ENCODE data around the gene CUL1. TPM values are rescaled to one million over a fixed set of nuclear protein-coding genes. Genes with fewer than 3 reads are reported as not detected.

Gene CUL1
- total RNA-seq, 1 donor, result 61.7 TPM

- TF ChIP-seq CTCF (IDR thresholded peaks at IDR 0.05; ENCODE audit: insufficient read depth, low read depth, low read length), result no peak
- H3K4me3 ChIP-seq (ENCODE audit: low read depth, low read length), result no peak overlapping the region
- DNase-seq (ENCODE audit: low read depth), result no peak
These were observed 16.3 kb downstream of the CUL1 start for GRCh38 chr7:148715027-148715426.

GRCh38 chr7:148717266-148717793 is 18.6 kb downstream of the CUL1 start:
- no peak overlapping the region for H3K4me3 ChIP-seq (ENCODE audit: low read depth, low read length)
- DNase-seq (ENCODE audit: low read depth), result no peak
- no peak for TF ChIP-seq CTCF (IDR thresholded peaks at IDR 0.05; ENCODE audit: insufficient read depth, low read depth, low read length)

DNA sequence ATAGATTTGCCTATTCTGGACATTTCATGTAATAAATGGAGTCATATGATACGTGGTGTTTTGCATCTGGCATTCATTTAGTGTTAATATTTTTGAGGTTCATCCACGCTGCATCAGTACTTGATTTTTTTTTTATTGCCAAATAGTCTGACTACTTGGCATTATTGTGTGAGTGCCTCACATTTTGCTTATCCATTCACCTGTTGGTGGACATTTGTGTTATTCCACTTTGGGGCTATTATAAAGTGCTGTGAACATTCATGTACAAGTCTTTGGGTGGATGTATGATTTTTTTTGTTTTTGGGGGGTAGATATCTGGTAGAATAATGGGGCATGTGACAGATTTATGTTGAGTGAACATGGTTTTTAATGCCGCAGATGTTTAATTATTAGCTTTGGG is 19.7 kb downstream of the CUL1 start:
- no peak for DNase-seq (ENCODE audit: low read depth)
- TF ChIP-seq CTCF (IDR thresholded peaks at IDR 0.05; ENCODE audit: insufficient read depth, low read depth, low read length), result no peak
- no peak overlapping the region for H3K4me3 ChIP-seq (ENCODE audit: low read depth, low read length)

DNA sequence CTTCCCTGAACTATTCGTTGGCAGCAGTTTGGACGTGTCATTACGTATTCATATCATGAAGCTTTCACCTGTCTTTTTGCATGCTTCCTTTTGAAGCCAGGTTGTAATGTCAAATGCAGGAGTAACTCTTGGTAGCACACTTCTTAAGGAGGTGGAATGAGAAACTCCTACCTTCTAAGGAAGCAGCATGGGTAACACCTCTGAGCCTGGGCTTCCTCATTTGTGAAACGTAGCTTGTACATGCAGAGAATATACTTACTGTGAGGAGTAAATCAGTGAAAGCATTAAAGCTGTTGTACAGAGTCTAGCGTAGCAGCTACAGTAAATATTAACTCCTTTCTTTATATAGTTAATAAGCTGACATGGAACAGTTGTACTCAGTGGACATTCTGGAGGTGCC is 21.1 kb downstream of the CUL1 start:
- DNase-seq (ENCODE audit: low read depth), result no peak
- no peak overlapping the region for H3K4me3 ChIP-seq (ENCODE audit: low read depth, low read length)
- no peak for TF ChIP-seq CTCF (IDR thresholded peaks at IDR 0.05; ENCODE audit: insufficient read depth, low read depth, low read length)

DNA sequence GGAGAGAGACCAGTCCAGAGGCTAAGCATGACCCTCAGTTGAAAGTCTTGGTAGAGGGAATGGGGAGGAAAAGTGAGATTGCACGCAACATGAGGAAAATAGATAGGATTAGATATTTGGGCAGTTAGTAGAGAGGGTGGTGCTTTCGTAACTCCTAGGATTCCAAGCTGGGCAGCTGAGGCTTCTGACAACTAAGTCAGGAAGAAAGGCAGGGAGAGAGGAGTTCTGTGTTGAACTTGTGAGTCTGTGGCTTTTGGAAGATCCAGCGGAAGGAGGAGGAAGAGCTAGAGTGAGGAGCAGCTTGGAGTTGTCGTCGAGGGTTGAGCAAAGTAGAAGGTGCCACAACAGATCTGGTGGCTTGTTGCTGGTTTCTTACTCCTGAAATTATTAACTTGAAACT is 21.8 kb downstream of the CUL1 start:
- H3K4me3 ChIP-seq (ENCODE audit: low read depth, low read length), result no peak overlapping the region
- DNase-seq (ENCODE audit: low read depth), result peak; percentile 59
- no peak for TF ChIP-seq CTCF (IDR thresholded peaks at IDR 0.05; ENCODE audit: insufficient read depth, low read depth, low read length)

DNA sequence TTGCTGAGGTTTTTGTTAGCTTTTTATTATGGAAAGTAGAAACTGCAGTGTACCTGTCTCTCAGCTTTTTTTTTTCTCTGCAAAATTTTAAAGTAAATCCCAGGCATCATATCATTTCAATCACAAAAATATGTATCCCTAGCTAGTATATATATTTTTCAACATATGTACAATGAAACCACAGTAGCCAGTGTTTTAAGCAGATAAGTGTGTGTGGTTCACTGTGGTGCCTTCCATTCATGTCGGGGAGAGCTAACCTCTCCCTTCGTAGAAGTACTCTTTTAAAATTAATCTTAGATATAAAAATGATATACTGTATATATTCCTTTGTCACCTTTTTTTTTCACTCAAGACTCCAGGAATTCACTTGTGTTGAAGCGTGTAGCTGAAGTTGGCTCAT is 22.7 kb downstream of the CUL1 start:
- no peak for TF ChIP-seq CTCF (IDR thresholded peaks at IDR 0.05; ENCODE audit: insufficient read depth, low read depth, low read length)
- DNase-seq (ENCODE audit: low read depth), result no peak
- H3K4me3 ChIP-seq (ENCODE audit: low read depth, low read length), result no peak overlapping the region

All from fibroblast of villous mesenchyme (primary cell).